GM21381 (cell line): ENCODE results near the gene YIPF6.
A peak's percentile ranks its signal among the peaks of the same experiment; 100 is the strongest.
"Not testable (repeated sequence)": the region's sequence is repeated elsewhere in the genome, so short reads cannot be mapped to it uniquely, and the experiment has no call there.

Experiments
- ATAC-seq: cut with Tn5 transposase; IDR thresholded peaks from one replicate; pipeline ENCODE4 v1.9.1; 2021; ENCODE audit warnings: mild to moderate bottlenecking, moderate library complexity; ENCODE audit not compliant: unreplicated experiment

Gene YIPF6

GRCh38 chrX:68503836-68504636 is 5.2 kb downstream of the YIPF6 start:
- ATAC-seq, result no peak

GRCh38 chrX:68506649-68507048 is 7.8 kb downstream of the YIPF6 start:
- no peak for ATAC-seq

GRCh38 chrX:68508799-68509198 is 9.9 kb downstream of the YIPF6 start:
- no peak for ATAC-seq

GRCh38 chrX:68511255-68511654 is 12.4 kb downstream of the YIPF6 start:
- no peak for ATAC-seq

GRCh38 chrX:68524680-68525079 is 25.8 kb downstream of the YIPF6 start:
- not testable (repeated sequence) for ATAC-seq

- no peak for ATAC-seq
Observed at GRCh38 chrX:68532831-68533533, 34.1 kb downstream of the YIPF6 start.

- no peak for ATAC-seq
Observed at GRCh38 chrX:68533656-68534055, 34.8 kb downstream of the YIPF6 start.

GRCh38 chrX:68534691-68535090 is 35.8 kb downstream of the YIPF6 start:
- ATAC-seq, result no peak

GRCh38 chrX:68536429-68536828 is 37.6 kb downstream of the YIPF6 start:
- ATAC-seq, result no peak

GRCh38 chrX:68536884-68537283 is 38.0 kb downstream of the YIPF6 start:
- ATAC-seq, result no peak

GRCh38 chrX:68550193-68550592 is 51.3 kb downstream of the YIPF6 start:
- no peak for ATAC-seq

GRCh38 chrX:68556036-68556435 is 57.2 kb downstream of the YIPF6 start:
- no peak for ATAC-seq

GRCh38 chrX:68557126-68557525 is 58.3 kb downstream of the YIPF6 start:
- ATAC-seq, result not testable (repeated sequence)

GRCh38 chrX:68559905-68560304 is 61.1 kb downstream of the YIPF6 start:
- not testable (repeated sequence) for ATAC-seq

- ATAC-seq, result no peak
Observed at GRCh38 chrX:68568136-68568535, 69.3 kb downstream of the YIPF6 start.

- ATAC-seq, result no peak
Observed at GRCh38 chrX:68570598-68570997, 71.7 kb downstream of the YIPF6 start.

- ATAC-seq, result no peak
Observed at GRCh38 chrX:68571292-68571609, 72.4 kb downstream of the YIPF6 start.

GRCh38 chrX:68571610-68572311 is 72.9 kb downstream of the YIPF6 start:
- peak; percentile 83 for ATAC-seq

- ATAC-seq, result no peak
Observed at GRCh38 chrX:68574240-68574639, 75.4 kb downstream of the YIPF6 start.

GRCh38 chrX:68579810-68580209 is 81.0 kb downstream of the YIPF6 start:
- ATAC-seq, result no peak

- ATAC-seq, result no peak
Observed at GRCh38 chrX:68584221-68584620, 85.4 kb downstream of the YIPF6 start.
